Fibroblast of lung (primary cell): ENCODE data around the gene KCNMA1. TPM values are rescaled to one million over a fixed set of nuclear protein-coding genes. Genes with fewer than 3 reads are reported as not detected.
A peak's percentile ranks its signal among the peaks of the same experiment; 100 is the strongest.

Source experiments
- DNase-seq, 2 donors: peaks; one replicate each; pipeline versions ENCODE4 v3.0.0 to v3.0.0-alpha.2; 2010; ENCODE audit warnings: low read depth in 2 of 2
- H2AFZ ChIP-seq: 2 replicates; pipeline ENCODE4 v1.5.1; 2012; ENCODE audit warnings: low read length, control low read depth, inconsistent platforms
- H3K27ac ChIP-seq: 2 replicates; pipeline ENCODE4 v1.5.1; 2011; ENCODE audit warnings: low read length, control low read depth; ENCODE audit not compliant: insufficient read depth
- H3K27me3 ChIP-seq: 2 replicates; pipeline ENCODE4 v1.5.1; 2011; ENCODE audit warnings: mild to moderate bottlenecking, low read length; ENCODE audit not compliant: control insufficient read depth, insufficient read depth
- H3K36me3 ChIP-seq: 2 replicates; pipeline ENCODE4 v1.5.1; 2011; ENCODE audit warnings: low read length; ENCODE audit not compliant: control insufficient read depth, insufficient read depth
- H3K4me1 ChIP-seq: 2 replicates; pipeline ENCODE4 v1.5.1; 2011; ENCODE audit warnings: low read length; ENCODE audit not compliant: control insufficient read depth, insufficient read depth; ENCODE audit errors: extremely low read depth
- H3K4me2 ChIP-seq: 2 replicates; pipeline ENCODE4 v1.5.1; 2011; ENCODE audit warnings: low read length, control low read depth; ENCODE audit not compliant: insufficient read depth; ENCODE audit errors: extremely low read depth
- H3K4me3 ChIP-seq, 4 experiments: fragments of 200-600 bp in 1 of 4; sonication (generic) in 1 of 4; replicated peaks in 1 of 4; 2 replicates each; pipeline ENCODE4 v1.5.1; 2011 to 2016; ENCODE audit warnings: low read length in 4 of 4, low read depth in 3 of 4, mild to moderate bottlenecking in 3 of 4, control low read depth in 2 of 4, inconsistent platforms in 1 of 4, mixed read lengths in 1 of 4; ENCODE audit not compliant: insufficient read depth in 1 of 4; ENCODE audit errors: control extremely low read depth in 1 of 4
- H3K79me2 ChIP-seq: 2 replicates; pipeline ENCODE4 v1.5.1; 2012; ENCODE audit warnings: mild to moderate bottlenecking, low read length, inconsistent platforms; ENCODE audit not compliant: control insufficient read depth, insufficient read depth
- H3K9ac ChIP-seq: 2 replicates; pipeline ENCODE4 v1.5.1; 2011; ENCODE audit warnings: mild to moderate bottlenecking, low read length, control low read depth; ENCODE audit not compliant: insufficient read depth
- H3K9me3 ChIP-seq: 2 replicates; pipeline ENCODE4 v1.5.1; 2012; ENCODE audit warnings: low read depth, low read length; ENCODE audit not compliant: control insufficient read depth, insufficient read depth
- H4K20me1 ChIP-seq: 2 replicates; pipeline ENCODE4 v1.5.1; 2011; ENCODE audit warnings: low read length; ENCODE audit not compliant: control insufficient read depth, insufficient read depth; ENCODE audit errors: extremely low read depth
- CTCF ChIP-seq, 2 donors: IDR thresholded peaks in 1 of 2; conservative IDR thresholded peaks in 1 of 2; 1 replicate in 1 of 2; 2 replicates in 1 of 2; pipeline ENCODE4 v1.5.1; 2011 to 2012; ENCODE audit warnings: low read length in 2 of 2, control low read depth in 1 of 2, inconsistent platforms in 1 of 2, low read depth in 1 of 2, mild to moderate bottlenecking in 1 of 2
- EZH2 ChIP-seq: IDR thresholded peaks from 2 replicates; pipeline ENCODE4 v1.5.1; 2012; ENCODE audit warnings: low read length, control low read depth, mild to moderate bottlenecking; ENCODE audit errors: missing control alignments
- polyA plus RNA-seq, 2 donors: library from polyadenylated mRNA; depleted of rRNA in 1 of 2; stranded (reverse) in 1 of 2; unstranded in 1 of 2; fragments of >200 nt; gene quantifications; 2 replicates each; pipeline ENCODE4 v1.2.1, GENCODE V29; 2011 to 2012; ENCODE audit warnings: missing spikeins in 1 of 2
- total RNA-seq: library from RNA; depleted of rRNA; stranded (reverse); fragments of >200 nt; gene quantifications from 2 replicates; pipeline ENCODE4 v1.2.1, GENCODE V29; 2014

Gene KCNMA1
- total and polyA plus RNA-seq, 2 donors (not counting 1 experiment from before 2014, with no cell fraction given), result 31.0 to 138 TPM

GRCh38 chr10:77036993-77037734 lies 600.4 kb downstream of the KCNMA1 start:
- Histone ChIP-seq H3K9me3 (no peaks in the 10 kb centered on the region), H3K27me3 (no peaks in the 10 kb centered on the region), H3K36me3 (no peaks in the 10 kb centered on the region), H3K79me2 (no peaks in the 10 kb centered on the region), H3K4me1 (no peaks in the 10 kb centered on the region), H3K9ac (no peak overlapping the region), H3K27ac (no peak overlapping the region), H2AFZ (no peak overlapping the region), H3K4me2 (no peak overlapping the region), H3K4me3 (no peak overlapping the region), H4K20me1 (no peaks in the 10 kb centered on the region)
- TF ChIP-seq CTCF (conservative IDR thresholded peaks at IDR 0.05 in 1 of 2, IDR thresholded peaks at IDR 0.05 in 1 of 2; ENCODE audit: low read depth in 1 of 2, low read length in 2 of 2) (peak; percentile 42 to 64), EZH2 (no peak)
- peak; percentile 18 to 22 for DNase-seq

- no peak overlapping the region for H3K4me3 ChIP-seq
- no peak overlapping the region for H3K27ac ChIP-seq
- H3K4me1 ChIP-seq, result no peaks in the 10 kb centered on the region
- H3K79me2 ChIP-seq, result no peaks in the 10 kb centered on the region
- H3K9ac ChIP-seq, result no peak overlapping the region
- H3K9me3 ChIP-seq, result no peaks in the 10 kb centered on the region
- H2AFZ ChIP-seq, result no peak overlapping the region
- no peak for DNase-seq
- H3K36me3 ChIP-seq, result no peaks in the 10 kb centered on the region
- no peaks in the 10 kb centered on the region for H3K27me3 ChIP-seq
- no peaks in the 10 kb centered on the region for H4K20me1 ChIP-seq
- TF ChIP-seq CTCF (conservative IDR thresholded peaks at IDR 0.05 in 1 of 2, IDR thresholded peaks at IDR 0.05 in 1 of 2; ENCODE audit: low read depth in 1 of 2, low read length in 2 of 2), result no peak
- no peak for TF ChIP-seq EZH2
- no peak overlapping the region for H3K4me2 ChIP-seq
Measured at GRCh38 chr10:77036276-77036675, 601.3 kb downstream of the KCNMA1 start.

DNA sequence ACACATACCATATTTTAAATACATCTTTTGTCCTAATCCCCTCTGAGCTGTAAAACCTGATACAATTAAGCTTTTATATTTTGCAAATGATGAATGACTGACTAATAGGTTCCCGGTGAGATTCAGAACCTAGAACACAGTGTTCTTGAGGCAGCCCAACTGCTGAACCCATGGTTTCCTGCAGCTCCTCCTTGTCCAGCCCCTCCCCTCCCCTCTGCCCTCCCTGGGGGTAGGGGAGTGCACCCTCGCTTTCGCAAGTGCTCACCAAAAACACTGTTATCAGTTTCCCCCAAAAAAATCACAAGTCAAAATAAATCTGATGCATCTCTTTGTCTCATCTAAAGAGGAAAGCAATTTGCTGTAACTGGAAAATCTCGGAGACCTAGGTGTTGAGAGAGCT lies 602.8 kb downstream of the KCNMA1 start:
- Histone ChIP-seq H3K27me3 (no peaks in the 10 kb centered on the region), H3K4me3 (no peak overlapping the region), H3K9ac (no peak overlapping the region), H3K36me3 (no peaks in the 10 kb centered on the region), H2AFZ (no peak overlapping the region), H3K27ac (no peak overlapping the region), H3K4me2 (no peak overlapping the region), H4K20me1 (no peaks in the 10 kb centered on the region), H3K79me2 (no peaks in the 10 kb centered on the region), H3K9me3 (no peaks in the 10 kb centered on the region), H3K4me1 (no peaks in the 10 kb centered on the region)
- DNase-seq, result no peak
- no peak for TF ChIP-seq CTCF (conservative IDR thresholded peaks at IDR 0.05 in 1 of 2, IDR thresholded peaks at IDR 0.05 in 1 of 2; ENCODE audit: low read depth in 1 of 2, low read length in 2 of 2)
